GM23338 (cell line): ENCODE measurements around the gene TUBG2. TPM values are rescaled to one million over a fixed set of nuclear protein-coding genes. Genes with fewer than 3 reads are reported as not detected.

Experiments used
- ATAC-seq: fragments of 200-7000 bp; cut with Tn5 transposase; 3 replicates; pipeline ENCODE4 v1.9.1; 2020
- DNase-seq: peaks from one replicate; pipeline ENCODE4 v3.0.0-alpha.2; 2015; ENCODE audit warnings: low spot score
- H2AFZ ChIP-seq: fragments of 200-600 bp; sonication (generic); 2 replicates; pipeline ENCODE4 v1.8.0; 2016; ENCODE audit warnings: antibody characterized with exemption, mild to moderate bottlenecking, moderate library complexity
- H3F3A ChIP-seq: fragments of 200-600 bp; sonication (generic); replicated peaks from 2 replicates; pipeline ENCODE4 v1.8.0; 2017; ENCODE audit warnings: antibody characterized with exemption, mixed run types, low read depth
- H3K27ac ChIP-seq: fragments of 200-600 bp; sonication (generic); 2 replicates; pipeline ENCODE4 v1.6.1; 2016; ENCODE audit warnings: low read depth
- H3K27me3 ChIP-seq: fragments of 200-600 bp; sonication (generic); 2 replicates; pipeline ENCODE4 v1.8.0; 2016; ENCODE audit warnings: mild to moderate bottlenecking, mixed run types, moderate library complexity; ENCODE audit not compliant: insufficient read depth
- H3K36me3 ChIP-seq: fragments of 200-600 bp; sonication (generic); 2 replicates; pipeline ENCODE4 v1.8.0; 2016; ENCODE audit warnings: mild to moderate bottlenecking; ENCODE audit not compliant: insufficient read depth
- H3K4me1 ChIP-seq: fragments of 200-600 bp; sonication (generic); 2 replicates; pipeline ENCODE4 v1.8.0; 2016; ENCODE audit warnings: mild to moderate bottlenecking, moderate library complexity; ENCODE audit not compliant: insufficient read depth
- H3K4me2 ChIP-seq: fragments of 200-600 bp; sonication (generic); 2 replicates; pipeline ENCODE4 v1.7.1; 2017; ENCODE audit warnings: mixed run types
- H3K4me3 ChIP-seq: fragments of 200-600 bp; sonication (generic); 2 replicates; pipeline ENCODE4 v1.6.1; 2016; ENCODE audit warnings: mixed run types
- H3K79me2 ChIP-seq: fragments of 200-600 bp; sonication (generic); replicated peaks from 2 replicates; pipeline ENCODE4 v1.8.0; 2017; ENCODE audit warnings: mild to moderate bottlenecking; ENCODE audit not compliant: insufficient read depth
- H3K9me2 ChIP-seq: fragments of 200-600 bp; sonication (generic); 2 replicates; pipeline ENCODE4 v1.8.0; 2017; ENCODE audit not compliant: insufficient read depth
- H4K20me1 ChIP-seq: fragments of 200-600 bp; sonication (generic); replicated peaks from 2 replicates; pipeline ENCODE4 v1.8.0; 2017; ENCODE audit warnings: mild to moderate bottlenecking; ENCODE audit not compliant: insufficient read depth
- H3K27ac Mint-ChIP-seq: 2 replicates; pipeline ENCODE4 v1.8.0; 2020; ENCODE audit warnings: inconsistent platforms, mild to moderate bottlenecking, moderate library complexity, mixed read lengths
- H3K27me3 Mint-ChIP-seq: 3 replicates; pipeline ENCODE4 v1.8.0; 2022; ENCODE audit warnings: low read depth, mild to moderate bottlenecking, moderate library complexity, mixed read lengths, inconsistent platforms; ENCODE audit not compliant: insufficient read depth, poor library complexity
- H3K36me3 Mint-ChIP-seq: 3 replicates; pipeline ENCODE4 v1.8.0; 2021; ENCODE audit warnings: low read depth, mild to moderate bottlenecking, inconsistent platforms, moderate library complexity, mixed read lengths
- H3K4me1 Mint-ChIP-seq: 3 replicates; pipeline ENCODE4 v1.8.0; 2020; ENCODE audit warnings: mild to moderate bottlenecking, inconsistent platforms, mixed read lengths
- H3K4me3 Mint-ChIP-seq: 3 replicates; pipeline ENCODE4 v1.8.0; 2021; ENCODE audit warnings: moderate library complexity, mild to moderate bottlenecking, inconsistent platforms, mixed read lengths
- H3K9me3 Mint-ChIP-seq: 3 replicates; pipeline ENCODE4 v1.8.0; 2020; ENCODE audit warnings: moderate library complexity, mild to moderate bottlenecking, inconsistent platforms, mixed read lengths
- CREB1 ChIP-seq: fragments of 250-450 bp; sonication (Bioruptor Pico); IDR thresholded peaks from 2 replicates; pipeline ENCODE4 v1.5.0; 2020; ENCODE audit warnings: low read depth, mild to moderate bottlenecking, moderate library complexity
- EZH2 ChIP-seq: fragments of 200-600 bp; sonication (generic); IDR thresholded peaks from one replicate; pipeline ENCODE4 v1.8.0; 2017; ENCODE audit warnings: antibody characterized with exemption, mild to moderate bottlenecking, low read depth; ENCODE audit not compliant: unreplicated experiment
- EZH2phosphoT487 ChIP-seq: fragments of 200-600 bp; sonication (generic); IDR thresholded peaks from one replicate; pipeline ENCODE4 v1.8.1; 2018; ENCODE audit warnings: antibody characterized with exemption; ENCODE audit not compliant: unreplicated experiment
- JUNB ChIP-seq: IDR thresholded peaks from one replicate; pipeline ENCODE4 v1.6.1; 2016; ENCODE audit warnings: antibody characterized with exemption; ENCODE audit not compliant: unreplicated experiment
- NANOG ChIP-seq: IDR thresholded peaks from 2 replicates; pipeline ENCODE4 v1.6.1; 2016; ENCODE audit warnings: antibody characterized with exemption, borderline replicate concordance
- POLR2AphosphoS5 ChIP-seq: IDR thresholded peaks from 2 replicates; pipeline ENCODE4 v1.6.1; 2016; ENCODE audit warnings: antibody characterized with exemption, low read depth
- STAT1 ChIP-seq: IDR thresholded peaks from one replicate; pipeline ENCODE4 v1.6.1; 2016; ENCODE audit warnings: antibody characterized with exemption; ENCODE audit not compliant: unreplicated experiment
- ZNF114 ChIP-seq: fragments of 250-450 bp; sonication (Bioruptor Pico); IDR thresholded peaks from 2 replicates; pipeline ENCODE4 v1.5.0; 2020; ENCODE audit warnings: mild to moderate bottlenecking, moderate library complexity
- ZNF331 ChIP-seq: fragments of 250-450 bp; sonication (Bioruptor Pico); IDR thresholded peaks from 2 replicates; pipeline ENCODE4 v1.5.0; 2020; ENCODE audit warnings: low read depth, mild to moderate bottlenecking, moderate library complexity
- ZNF462 ChIP-seq: fragments of 250-450 bp; sonication (Bioruptor Pico); IDR thresholded peaks from 2 replicates; pipeline ENCODE4 v1.5.0; 2020; ENCODE audit warnings: mild to moderate bottlenecking, moderate library complexity
- polyA plus RNA-seq: library from polyadenylated mRNA; unstranded; fragments of >200 nt; fragmentation: Nextera tagmentation; extraction: Ambion mirVana; gene quantifications from 2 replicates; pipeline ENCODE4 v1.2.1, GENCODE V29; 2016
- total RNA-seq: library from RNA; depleted of rRNA; stranded (reverse); fragments of >200 nt; shearing (Covaris generic); gene quantifications from 2 replicates; pipeline ENCODE4 v1.2.3, GENCODE V29; 2014
- TF ChIP-seq, protein P1 (sequence below), 2 experiments: fragments of 200-600 bp in 1 of 2; sonication (generic) in 1 of 2; conservative IDR thresholded peaks; 2 replicates each; pipeline versions ENCODE4 v1.5.1 to v1.6.1; 2016 to 2017; ENCODE audit warnings: antibody characterized with exemption in 2 of 2, low read depth in 2 of 2, mild to moderate bottlenecking in 2 of 2, moderate library complexity in 1 of 2
- TF ChIP-seq, protein P2 (sequence below): IDR thresholded peaks from 2 replicates; pipeline ENCODE4 v1.6.1; 2016; ENCODE audit warnings: antibody characterized with exemption
- TF ChIP-seq, protein P3 (sequence below): IDR thresholded peaks from one replicate; pipeline ENCODE4 v1.6.1; 2018; ENCODE audit warnings: antibody characterized with exemption; ENCODE audit not compliant: unreplicated experiment

Gene TUBG2
- total and polyA plus RNA-seq, 2 experiments from 2014 or later, result 18.2 to 19.0 TPM

- Histone ChIP-seq H3K36me3 (no peaks in the 10 kb centered on the region), H3K27me3 (peaks cover 62% of the 10 kb centered on the region), H3K4me2 (peak overlapping the region; percentile 86), H3K4me3 (peak overlapping the region; percentile 65), H4K20me1 (0 out of 2 replicates have a peak, but pooled peaks cover 2% of the 10 kb centered on the region), H3K79me2 (peaks cover 7% of the 10 kb centered on the region; the same call in 1 of the 2 replicates), H3K27ac (no peak overlapping the region), H2AFZ (peak overlapping the region; percentile 90), H3K9me2 (no peaks in the 10 kb centered on the region), H3K4me1 (peaks cover 37% of the 10 kb centered on the region), H3F3A (peaks cover 38% of the 10 kb centered on the region)
- no peak overlapping the region for H3K27ac Mint-ChIP-seq
- peaks cover 10% of the 10 kb centered on the region; the same call in 2 of the 3 replicates for H3K36me3 Mint-ChIP-seq
- peaks cover 3% of the 10 kb centered on the region; the same call in 1 of the 3 replicates for H3K9me3 Mint-ChIP-seq
- H3K4me1 Mint-ChIP-seq, result peaks cover 44% of the 10 kb centered on the region
- DNase-seq (no peak), ATAC-seq (no peak)
- peak overlapping the region; percentile 71 for H3K4me3 Mint-ChIP-seq
- peaks cover 64% of the 10 kb centered on the region for H3K27me3 Mint-ChIP-seq
- no peak for TF ChIP-seq CREB1 (CRISPR knock-in tag)
- TF ChIP-seq STAT1, result no peak
- TF ChIP-seq, protein P1, sequence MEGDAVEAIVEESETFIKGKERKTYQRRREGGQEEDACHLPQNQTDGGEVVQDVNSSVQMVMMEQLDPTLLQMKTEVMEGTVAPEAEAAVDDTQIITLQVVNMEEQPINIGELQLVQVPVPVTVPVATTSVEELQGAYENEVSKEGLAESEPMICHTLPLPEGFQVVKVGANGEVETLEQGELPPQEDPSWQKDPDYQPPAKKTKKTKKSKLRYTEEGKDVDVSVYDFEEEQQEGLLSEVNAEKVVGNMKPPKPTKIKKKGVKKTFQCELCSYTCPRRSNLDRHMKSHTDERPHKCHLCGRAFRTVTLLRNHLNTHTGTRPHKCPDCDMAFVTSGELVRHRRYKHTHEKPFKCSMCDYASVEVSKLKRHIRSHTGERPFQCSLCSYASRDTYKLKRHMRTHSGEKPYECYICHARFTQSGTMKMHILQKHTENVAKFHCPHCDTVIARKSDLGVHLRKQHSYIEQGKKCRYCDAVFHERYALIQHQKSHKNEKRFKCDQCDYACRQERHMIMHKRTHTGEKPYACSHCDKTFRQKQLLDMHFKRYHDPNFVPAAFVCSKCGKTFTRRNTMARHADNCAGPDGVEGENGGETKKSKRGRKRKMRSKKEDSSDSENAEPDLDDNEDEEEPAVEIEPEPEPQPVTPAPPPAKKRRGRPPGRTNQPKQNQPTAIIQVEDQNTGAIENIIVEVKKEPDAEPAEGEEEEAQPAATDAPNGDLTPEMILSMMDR (conservative IDR thresholded peaks at IDR 0.05; ENCODE audit: low read depth in 2 of 2), result no peak
- no peak for TF ChIP-seq POLR2AphosphoS5
- TF ChIP-seq, protein P2, sequence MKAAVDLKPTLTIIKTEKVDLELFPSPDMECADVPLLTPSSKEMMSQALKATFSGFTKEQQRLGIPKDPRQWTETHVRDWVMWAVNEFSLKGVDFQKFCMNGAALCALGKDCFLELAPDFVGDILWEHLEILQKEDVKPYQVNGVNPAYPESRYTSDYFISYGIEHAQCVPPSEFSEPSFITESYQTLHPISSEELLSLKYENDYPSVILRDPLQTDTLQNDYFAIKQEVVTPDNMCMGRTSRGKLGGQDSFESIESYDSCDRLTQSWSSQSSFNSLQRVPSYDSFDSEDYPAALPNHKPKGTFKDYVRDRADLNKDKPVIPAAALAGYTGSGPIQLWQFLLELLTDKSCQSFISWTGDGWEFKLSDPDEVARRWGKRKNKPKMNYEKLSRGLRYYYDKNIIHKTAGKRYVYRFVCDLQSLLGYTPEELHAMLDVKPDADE, result no peak
- TF ChIP-seq ZNF462 (CRISPR knock-in tag), result no peak
- TF ChIP-seq ZNF114 (CRISPR knock-in tag), result no peak
- TF ChIP-seq EZH2phosphoT487, result no peak
- no peak for TF ChIP-seq ZNF331 (CRISPR knock-in tag)
- TF ChIP-seq, protein P3, sequence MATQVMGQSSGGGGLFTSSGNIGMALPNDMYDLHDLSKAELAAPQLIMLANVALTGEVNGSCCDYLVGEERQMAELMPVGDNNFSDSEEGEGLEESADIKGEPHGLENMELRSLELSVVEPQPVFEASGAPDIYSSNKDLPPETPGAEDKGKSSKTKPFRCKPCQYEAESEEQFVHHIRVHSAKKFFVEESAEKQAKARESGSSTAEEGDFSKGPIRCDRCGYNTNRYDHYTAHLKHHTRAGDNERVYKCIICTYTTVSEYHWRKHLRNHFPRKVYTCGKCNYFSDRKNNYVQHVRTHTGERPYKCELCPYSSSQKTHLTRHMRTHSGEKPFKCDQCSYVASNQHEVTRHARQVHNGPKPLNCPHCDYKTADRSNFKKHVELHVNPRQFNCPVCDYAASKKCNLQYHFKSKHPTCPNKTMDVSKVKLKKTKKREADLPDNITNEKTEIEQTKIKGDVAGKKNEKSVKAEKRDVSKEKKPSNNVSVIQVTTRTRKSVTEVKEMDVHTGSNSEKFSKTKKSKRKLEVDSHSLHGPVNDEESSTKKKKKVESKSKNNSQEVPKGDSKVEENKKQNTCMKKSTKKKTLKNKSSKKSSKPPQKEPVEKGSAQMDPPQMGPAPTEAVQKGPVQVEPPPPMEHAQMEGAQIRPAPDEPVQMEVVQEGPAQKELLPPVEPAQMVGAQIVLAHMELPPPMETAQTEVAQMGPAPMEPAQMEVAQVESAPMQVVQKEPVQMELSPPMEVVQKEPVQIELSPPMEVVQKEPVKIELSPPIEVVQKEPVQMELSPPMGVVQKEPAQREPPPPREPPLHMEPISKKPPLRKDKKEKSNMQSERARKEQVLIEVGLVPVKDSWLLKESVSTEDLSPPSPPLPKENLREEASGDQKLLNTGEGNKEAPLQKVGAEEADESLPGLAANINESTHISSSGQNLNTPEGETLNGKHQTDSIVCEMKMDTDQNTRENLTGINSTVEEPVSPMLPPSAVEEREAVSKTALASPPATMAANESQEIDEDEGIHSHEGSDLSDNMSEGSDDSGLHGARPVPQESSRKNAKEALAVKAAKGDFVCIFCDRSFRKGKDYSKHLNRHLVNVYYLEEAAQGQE, result no peak
- no peak for TF ChIP-seq EZH2
- TF ChIP-seq NANOG, result no peak
- no peak for TF ChIP-seq JUNB
Measured at GRCh38 chr17:42680331-42680808, 21.3 kb downstream of the TUBG2 start.
